GM23338 (cell line): ENCODE data around the gene SORT1. TPM values are rescaled to one million over a fixed set of nuclear protein-coding genes. Genes with fewer than 3 reads are reported as not detected.

ENCODE experiments used
- ATAC-seq: fragments of 200-7000 bp; cut with Tn5 transposase; 3 replicates; pipeline ENCODE4 v1.9.1; 2020
- DNase-seq: peaks from one replicate; pipeline ENCODE4 v3.0.0-alpha.2; 2015; ENCODE audit warnings: low spot score
- H2AFZ ChIP-seq: fragments of 200-600 bp; sonication (generic); 2 replicates; pipeline ENCODE4 v1.8.0; 2016; ENCODE audit warnings: antibody characterized with exemption, mild to moderate bottlenecking, moderate library complexity
- H3F3A ChIP-seq: fragments of 200-600 bp; sonication (generic); replicated peaks from 2 replicates; pipeline ENCODE4 v1.8.0; 2017; ENCODE audit warnings: antibody characterized with exemption, mixed run types, low read depth
- H3K27ac ChIP-seq: fragments of 200-600 bp; sonication (generic); 2 replicates; pipeline ENCODE4 v1.6.1; 2016; ENCODE audit warnings: low read depth
- H3K27me3 ChIP-seq: fragments of 200-600 bp; sonication (generic); 2 replicates; pipeline ENCODE4 v1.8.0; 2016; ENCODE audit warnings: mild to moderate bottlenecking, mixed run types, moderate library complexity; ENCODE audit not compliant: insufficient read depth
- H3K36me3 ChIP-seq: fragments of 200-600 bp; sonication (generic); 2 replicates; pipeline ENCODE4 v1.8.0; 2016; ENCODE audit warnings: mild to moderate bottlenecking; ENCODE audit not compliant: insufficient read depth
- H3K4me1 ChIP-seq: fragments of 200-600 bp; sonication (generic); 2 replicates; pipeline ENCODE4 v1.8.0; 2016; ENCODE audit warnings: mild to moderate bottlenecking, moderate library complexity; ENCODE audit not compliant: insufficient read depth
- H3K4me2 ChIP-seq: fragments of 200-600 bp; sonication (generic); 2 replicates; pipeline ENCODE4 v1.7.1; 2017; ENCODE audit warnings: mixed run types
- H3K4me3 ChIP-seq: fragments of 200-600 bp; sonication (generic); 2 replicates; pipeline ENCODE4 v1.6.1; 2016; ENCODE audit warnings: mixed run types
- H3K79me2 ChIP-seq: fragments of 200-600 bp; sonication (generic); replicated peaks from 2 replicates; pipeline ENCODE4 v1.8.0; 2017; ENCODE audit warnings: mild to moderate bottlenecking; ENCODE audit not compliant: insufficient read depth
- H3K9me2 ChIP-seq: fragments of 200-600 bp; sonication (generic); 2 replicates; pipeline ENCODE4 v1.8.0; 2017; ENCODE audit not compliant: insufficient read depth
- H4K20me1 ChIP-seq: fragments of 200-600 bp; sonication (generic); replicated peaks from 2 replicates; pipeline ENCODE4 v1.8.0; 2017; ENCODE audit warnings: mild to moderate bottlenecking; ENCODE audit not compliant: insufficient read depth
- H3K27ac Mint-ChIP-seq: 2 replicates; pipeline ENCODE4 v1.8.0; 2020; ENCODE audit warnings: inconsistent platforms, mild to moderate bottlenecking, moderate library complexity, mixed read lengths
- H3K27me3 Mint-ChIP-seq: 3 replicates; pipeline ENCODE4 v1.8.0; 2022; ENCODE audit warnings: low read depth, mild to moderate bottlenecking, moderate library complexity, mixed read lengths, inconsistent platforms; ENCODE audit not compliant: insufficient read depth, poor library complexity
- H3K36me3 Mint-ChIP-seq: 3 replicates; pipeline ENCODE4 v1.8.0; 2021; ENCODE audit warnings: low read depth, mild to moderate bottlenecking, inconsistent platforms, moderate library complexity, mixed read lengths
- H3K4me1 Mint-ChIP-seq: 3 replicates; pipeline ENCODE4 v1.8.0; 2020; ENCODE audit warnings: mild to moderate bottlenecking, inconsistent platforms, mixed read lengths
- H3K4me3 Mint-ChIP-seq: 3 replicates; pipeline ENCODE4 v1.8.0; 2021; ENCODE audit warnings: moderate library complexity, mild to moderate bottlenecking, inconsistent platforms, mixed read lengths
- H3K9me3 Mint-ChIP-seq: 3 replicates; pipeline ENCODE4 v1.8.0; 2020; ENCODE audit warnings: moderate library complexity, mild to moderate bottlenecking, inconsistent platforms, mixed read lengths
- CREB1 ChIP-seq: fragments of 250-450 bp; sonication (Bioruptor Pico); IDR thresholded peaks from 2 replicates; pipeline ENCODE4 v1.5.0; 2020; ENCODE audit warnings: low read depth, mild to moderate bottlenecking, moderate library complexity
- EZH2 ChIP-seq: fragments of 200-600 bp; sonication (generic); IDR thresholded peaks from one replicate; pipeline ENCODE4 v1.8.0; 2017; ENCODE audit warnings: antibody characterized with exemption, mild to moderate bottlenecking, low read depth; ENCODE audit not compliant: unreplicated experiment
- NANOG ChIP-seq: IDR thresholded peaks from 2 replicates; pipeline ENCODE4 v1.6.1; 2016; ENCODE audit warnings: antibody characterized with exemption, borderline replicate concordance
- ZNF114 ChIP-seq: fragments of 250-450 bp; sonication (Bioruptor Pico); IDR thresholded peaks from 2 replicates; pipeline ENCODE4 v1.5.0; 2020; ENCODE audit warnings: mild to moderate bottlenecking, moderate library complexity
- polyA plus RNA-seq: library from polyadenylated mRNA; unstranded; fragments of >200 nt; fragmentation: Nextera tagmentation; extraction: Ambion mirVana; gene quantifications from 2 replicates; pipeline ENCODE4 v1.2.1, GENCODE V29; 2016
- total RNA-seq: library from RNA; depleted of rRNA; stranded (reverse); fragments of >200 nt; shearing (Covaris generic); gene quantifications from 2 replicates; pipeline ENCODE4 v1.2.3, GENCODE V29; 2014
- TF ChIP-seq, protein P1 (sequence below), 2 experiments: fragments of 200-600 bp in 1 of 2; sonication (generic) in 1 of 2; conservative IDR thresholded peaks; 2 replicates each; pipeline versions ENCODE4 v1.5.1 to v1.6.1; 2016 to 2017; ENCODE audit warnings: antibody characterized with exemption in 2 of 2, low read depth in 2 of 2, mild to moderate bottlenecking in 2 of 2, moderate library complexity in 1 of 2
- TF ChIP-seq, protein P2 (sequence below): fragments of 250-450 bp; sonication (Bioruptor Pico); IDR thresholded peaks from 2 replicates; pipeline ENCODE4 v1.5.0; 2020; ENCODE audit warnings: mild to moderate bottlenecking, moderate library complexity

SORT1 gene
- total and polyA plus RNA-seq, 2 experiments from 2014 or later, result 10.9 to 55.4 TPM

- H3K9me3 Mint-ChIP-seq, result peaks cover 11% of the 10 kb centered on the region
- peaks cover 5% of the 10 kb centered on the region; the same call in 1 of the 3 replicates for H3K36me3 Mint-ChIP-seq
Observed at GRCh38 chr1:109438798-109439297, 41.1 kb upstream of the SORT1 start.

More at GRCh38 chr1:109438798-109439297, 41.1 kb upstream of the SORT1 start:
- no peaks in the 10 kb centered on the region for H3K4me1 Mint-ChIP-seq
- Histone ChIP-seq H3K36me3 (no peaks in the 10 kb centered on the region), H3K27me3 (no peaks in the 10 kb centered on the region), H3K4me3 (no peak overlapping the region), H2AFZ (no peak overlapping the region), H3K4me2 (no peak overlapping the region), H3F3A (no peaks in the 10 kb centered on the region), H3K4me1 (no peaks in the 10 kb centered on the region; the same call in 1 of the 2 replicates), H3K27ac (no peak overlapping the region), H3K9me2 (peaks cover 4% of the 10 kb centered on the region; the same call in 1 of the 2 replicates), H4K20me1 (no peaks in the 10 kb centered on the region), H3K79me2 (no peaks in the 10 kb centered on the region)
- H3K27ac Mint-ChIP-seq, result no peak overlapping the region
- no peaks in the 10 kb centered on the region for H3K27me3 Mint-ChIP-seq
- no peak overlapping the region for H3K4me3 Mint-ChIP-seq
- ATAC-seq (no peak), DNase-seq (no peak)
- TF ChIP-seq CREB1 (CRISPR knock-in tag) (no peak), NANOG (no peak), EZH2 (no peak), ZNF114 (CRISPR knock-in tag) (no peak)
- TF ChIP-seq, protein P1, sequence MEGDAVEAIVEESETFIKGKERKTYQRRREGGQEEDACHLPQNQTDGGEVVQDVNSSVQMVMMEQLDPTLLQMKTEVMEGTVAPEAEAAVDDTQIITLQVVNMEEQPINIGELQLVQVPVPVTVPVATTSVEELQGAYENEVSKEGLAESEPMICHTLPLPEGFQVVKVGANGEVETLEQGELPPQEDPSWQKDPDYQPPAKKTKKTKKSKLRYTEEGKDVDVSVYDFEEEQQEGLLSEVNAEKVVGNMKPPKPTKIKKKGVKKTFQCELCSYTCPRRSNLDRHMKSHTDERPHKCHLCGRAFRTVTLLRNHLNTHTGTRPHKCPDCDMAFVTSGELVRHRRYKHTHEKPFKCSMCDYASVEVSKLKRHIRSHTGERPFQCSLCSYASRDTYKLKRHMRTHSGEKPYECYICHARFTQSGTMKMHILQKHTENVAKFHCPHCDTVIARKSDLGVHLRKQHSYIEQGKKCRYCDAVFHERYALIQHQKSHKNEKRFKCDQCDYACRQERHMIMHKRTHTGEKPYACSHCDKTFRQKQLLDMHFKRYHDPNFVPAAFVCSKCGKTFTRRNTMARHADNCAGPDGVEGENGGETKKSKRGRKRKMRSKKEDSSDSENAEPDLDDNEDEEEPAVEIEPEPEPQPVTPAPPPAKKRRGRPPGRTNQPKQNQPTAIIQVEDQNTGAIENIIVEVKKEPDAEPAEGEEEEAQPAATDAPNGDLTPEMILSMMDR (conservative IDR thresholded peaks at IDR 0.05; ENCODE audit: low read depth in 2 of 2), result no peak
- TF ChIP-seq, protein P2, sequence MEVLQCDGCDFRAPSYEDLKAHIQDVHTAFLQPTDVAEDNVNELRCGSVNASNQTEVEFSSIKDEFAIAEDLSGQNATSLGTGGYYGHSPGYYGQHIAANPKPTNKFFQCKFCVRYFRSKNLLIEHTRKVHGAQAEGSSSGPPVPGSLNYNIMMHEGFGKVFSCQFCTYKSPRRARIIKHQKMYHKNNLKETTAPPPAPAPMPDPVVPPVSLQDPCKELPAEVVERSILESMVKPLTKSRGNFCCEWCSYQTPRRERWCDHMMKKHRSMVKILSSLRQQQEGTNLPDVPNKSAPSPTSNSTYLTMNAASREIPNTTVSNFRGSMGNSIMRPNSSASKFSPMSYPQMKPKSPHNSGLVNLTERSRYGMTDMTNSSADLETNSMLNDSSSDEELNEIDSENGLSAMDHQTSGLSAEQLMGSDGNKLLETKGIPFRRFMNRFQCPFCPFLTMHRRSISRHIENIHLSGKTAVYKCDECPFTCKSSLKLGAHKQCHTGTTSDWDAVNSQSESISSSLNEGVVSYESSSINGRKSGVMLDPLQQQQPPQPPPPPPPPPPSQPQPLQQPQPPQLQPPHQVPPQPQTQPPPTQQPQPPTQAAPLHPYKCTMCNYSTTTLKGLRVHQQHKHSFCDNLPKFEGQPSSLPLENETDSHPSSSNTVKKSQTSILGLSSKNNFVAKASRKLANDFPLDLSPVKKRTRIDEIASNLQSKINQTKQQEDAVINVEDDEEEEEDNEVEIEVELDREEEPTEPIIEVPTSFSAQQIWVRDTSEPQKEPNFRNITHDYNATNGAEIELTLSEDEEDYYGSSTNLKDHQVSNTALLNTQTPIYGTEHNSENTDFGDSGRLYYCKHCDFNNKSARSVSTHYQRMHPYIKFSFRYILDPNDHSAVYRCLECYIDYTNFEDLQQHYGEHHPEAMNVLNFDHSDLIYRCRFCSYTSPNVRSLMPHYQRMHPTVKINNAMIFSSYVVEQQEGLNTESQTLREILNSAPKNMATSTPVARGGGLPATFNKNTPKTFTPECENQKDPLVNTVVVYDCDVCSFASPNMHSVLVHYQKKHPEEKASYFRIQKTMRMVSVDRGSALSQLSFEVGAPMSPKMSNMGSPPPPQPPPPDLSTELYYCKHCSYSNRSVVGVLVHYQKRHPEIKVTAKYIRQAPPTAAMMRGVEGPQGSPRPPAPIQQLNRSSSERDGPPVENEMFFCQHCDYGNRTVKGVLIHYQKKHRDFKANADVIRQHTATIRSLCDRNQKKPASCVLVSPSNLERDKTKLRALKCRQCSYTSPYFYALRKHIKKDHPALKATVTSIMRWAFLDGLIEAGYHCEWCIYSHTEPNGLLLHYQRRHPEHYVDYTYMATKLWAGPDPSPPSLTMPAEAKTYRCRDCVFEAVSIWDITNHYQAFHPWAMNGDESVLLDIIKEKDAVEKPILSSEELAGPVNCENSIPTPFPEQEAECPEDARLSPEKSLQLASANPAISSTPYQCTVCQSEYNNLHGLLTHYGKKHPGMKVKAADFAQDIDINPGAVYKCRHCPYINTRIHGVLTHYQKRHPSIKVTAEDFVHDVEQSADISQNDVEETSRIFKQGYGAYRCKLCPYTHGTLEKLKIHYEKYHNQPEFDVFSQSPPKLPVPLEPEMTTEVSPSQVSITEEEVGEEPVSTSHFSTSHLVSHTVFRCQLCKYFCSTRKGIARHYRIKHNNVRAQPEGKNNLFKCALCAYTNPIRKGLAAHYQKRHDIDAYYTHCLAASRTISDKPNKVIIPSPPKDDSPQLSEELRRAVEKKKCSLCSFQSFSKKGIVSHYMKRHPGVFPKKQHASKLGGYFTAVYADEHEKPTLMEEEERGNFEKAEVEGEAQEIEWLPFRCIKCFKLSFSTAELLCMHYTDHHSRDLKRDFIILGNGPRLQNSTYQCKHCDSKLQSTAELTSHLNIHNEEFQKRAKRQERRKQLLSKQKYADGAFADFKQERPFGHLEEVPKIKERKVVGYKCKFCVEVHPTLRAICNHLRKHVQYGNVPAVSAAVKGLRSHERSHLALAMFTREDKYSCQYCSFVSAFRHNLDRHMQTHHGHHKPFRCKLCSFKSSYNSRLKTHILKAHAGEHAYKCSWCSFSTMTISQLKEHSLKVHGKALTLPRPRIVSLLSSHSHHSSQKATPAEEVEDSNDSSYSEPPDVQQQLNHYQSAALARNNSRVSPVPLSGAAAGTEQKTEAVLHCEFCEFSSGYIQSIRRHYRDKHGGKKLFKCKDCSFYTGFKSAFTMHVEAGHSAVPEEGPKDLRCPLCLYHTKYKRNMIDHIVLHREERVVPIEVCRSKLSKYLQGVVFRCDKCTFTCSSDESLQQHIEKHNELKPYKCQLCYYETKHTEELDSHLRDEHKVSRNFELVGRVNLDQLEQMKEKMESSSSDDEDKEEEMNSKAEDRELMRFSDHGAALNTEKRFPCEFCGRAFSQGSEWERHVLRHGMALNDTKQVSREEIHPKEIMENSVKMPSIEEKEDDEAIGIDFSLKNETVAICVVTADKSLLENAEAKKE (CRISPR knock-in tag), result no peak
